Activated naive CD4-positive, alpha-beta T cell treated with anti-CD3 and anti-CD28 coated beads, Interleukin-2, amount 50 U/mL, for 24 hours (primary cell): ENCODE data around the gene MOV10L1.

Experiments
- H3K27ac Mint-ChIP-seq: one replicate; pipeline ENCODE4 v1.8.0; 2021; ENCODE audit warnings: mild to moderate bottlenecking, mixed read lengths
- H3K27me3 Mint-ChIP-seq: one replicate; pipeline ENCODE4 v1.8.0; 2021; ENCODE audit warnings: mixed read lengths
- H3K36me3 Mint-ChIP-seq: one replicate; pipeline ENCODE4 v1.8.0; 2021; ENCODE audit warnings: mixed read lengths
- H3K4me1 Mint-ChIP-seq: one replicate; pipeline ENCODE4 v1.8.0; 2021; ENCODE audit warnings: mixed read lengths
- H3K4me3 Mint-ChIP-seq: one replicate; pipeline ENCODE4 v1.8.0; 2021; ENCODE audit warnings: mild to moderate bottlenecking, mixed read lengths
- H3K9me3 Mint-ChIP-seq: one replicate; pipeline ENCODE4 v1.8.0; 2021; ENCODE audit warnings: mixed read lengths

Gene MOV10L1

DNA sequence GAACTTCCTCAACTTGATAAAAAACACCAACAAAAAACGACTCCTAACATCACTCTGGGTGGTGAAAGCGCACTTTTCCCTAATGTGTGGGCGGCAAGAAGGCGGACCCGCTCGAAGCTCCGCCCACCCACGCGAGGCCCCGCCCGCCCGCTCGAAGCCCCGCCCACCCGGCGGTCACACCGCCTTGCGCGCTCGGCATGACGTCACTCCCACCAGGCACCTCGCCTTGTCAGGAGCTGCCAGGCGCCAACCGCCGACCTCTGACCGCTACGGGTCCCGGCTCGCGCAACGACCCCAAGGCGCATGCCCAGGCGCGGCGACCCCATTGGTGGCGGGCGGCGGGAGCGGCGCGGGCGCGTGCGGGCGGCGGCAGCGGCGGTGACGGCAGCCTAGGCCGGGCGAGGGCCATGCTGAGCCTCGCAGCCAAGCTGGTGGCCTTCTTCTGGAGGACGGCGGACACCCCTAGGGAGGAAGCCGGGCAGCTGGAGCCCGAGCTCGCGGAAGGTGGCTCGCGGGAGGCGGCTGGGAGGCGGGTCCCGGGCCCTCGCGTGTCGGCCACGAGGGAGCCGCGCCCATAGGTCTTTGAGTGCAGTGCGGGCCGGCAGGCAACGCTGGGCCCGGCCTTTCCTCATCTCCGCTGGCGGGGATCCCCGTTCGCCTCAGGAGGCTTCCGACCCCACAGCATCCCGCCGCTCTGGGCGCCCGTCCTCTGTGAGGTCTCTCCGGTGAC is at the start of gene MOV10L1:
Gene MOV10L1, plus strand, starts transcription at position 325 of the 730 bp plus-strand sequence. Its CDS starts 83 bp downstream, at position 408.
- H3K9me3 Mint-ChIP-seq = no peaks in the 10 kb centered on the region
- no peaks in the 10 kb centered on the region for H3K36me3 Mint-ChIP-seq
- H3K4me3 Mint-ChIP-seq = no peak within 1 kb of the TSS
- H3K4me1 Mint-ChIP-seq = no peaks in the 10 kb centered on the region
- H3K27ac Mint-ChIP-seq = no peak within 1 kb of the TSS
- H3K27me3 Mint-ChIP-seq = peaks cover 11% of the 10 kb centered on the region

DNA sequence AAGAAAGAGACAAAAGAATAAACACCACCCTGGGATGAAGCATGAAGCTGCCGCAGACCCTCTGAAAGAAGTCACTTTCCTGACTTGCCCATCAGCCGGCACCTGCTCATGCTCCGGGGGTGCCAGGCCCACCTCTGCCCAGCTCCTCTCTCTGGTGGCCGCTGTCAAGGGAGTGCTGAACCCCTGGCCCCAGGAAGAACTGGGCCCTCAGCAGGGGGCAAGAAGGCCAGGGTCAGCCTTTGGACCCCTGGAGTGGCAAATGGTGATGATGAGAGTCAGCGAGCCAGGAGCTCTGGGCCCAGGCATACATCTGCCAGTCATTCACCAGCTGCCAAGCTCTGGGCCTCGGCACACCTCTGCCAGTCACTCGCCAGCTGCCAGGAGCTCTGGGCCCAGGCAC is 49.1 kb upstream of the MOV10L1 start:
- H3K4me1 Mint-ChIP-seq = peaks cover 11% of the 10 kb centered on the region
- no peak overlapping the region for H3K4me3 Mint-ChIP-seq
- H3K27ac Mint-ChIP-seq = no peak overlapping the region
- no peaks in the 10 kb centered on the region for H3K9me3 Mint-ChIP-seq
- peaks cover 3% of the 10 kb centered on the region for H3K27me3 Mint-ChIP-seq
- peaks cover 1% of the 10 kb centered on the region for H3K36me3 Mint-ChIP-seq

DNA sequence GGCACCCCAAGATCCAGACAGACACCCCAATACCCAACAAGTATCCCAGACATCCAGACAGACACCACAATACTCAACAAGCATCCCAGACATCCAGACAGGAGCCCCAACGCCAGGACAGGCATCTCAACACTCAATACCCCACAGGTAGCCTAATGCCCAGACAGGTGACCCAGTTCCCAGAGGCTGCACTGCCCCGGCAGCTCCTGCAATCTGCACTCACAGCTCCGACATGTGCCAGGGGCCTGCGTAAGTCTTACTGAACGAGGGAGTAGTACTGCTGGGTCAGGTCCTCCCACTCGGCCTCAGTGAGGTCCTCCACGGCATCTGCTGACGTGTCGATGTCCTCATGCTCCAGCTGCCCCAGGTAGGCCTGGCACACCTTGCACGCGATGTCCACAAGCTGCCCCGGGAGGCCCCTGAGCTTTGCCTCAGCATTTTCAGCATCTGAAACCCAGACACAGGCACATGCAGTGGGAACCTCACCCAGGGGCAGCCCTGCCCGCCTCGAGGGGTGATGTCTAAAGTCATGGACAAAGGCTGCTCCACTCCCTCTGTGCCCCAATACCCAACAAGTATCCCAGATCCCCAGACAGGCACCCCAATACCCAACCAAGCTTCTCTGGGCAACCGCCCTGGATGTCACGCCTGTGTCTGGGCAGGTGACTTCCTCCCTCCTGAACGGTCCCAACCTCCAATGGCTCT is 48.3 kb upstream of the MOV10L1 start:
- H3K9me3 Mint-ChIP-seq = no peaks in the 10 kb centered on the region
- H3K36me3 Mint-ChIP-seq = peaks cover 1% of the 10 kb centered on the region
- H3K27ac Mint-ChIP-seq = no peak overlapping the region
- H3K4me3 Mint-ChIP-seq = no peak overlapping the region
- H3K27me3 Mint-ChIP-seq = peaks cover 3% of the 10 kb centered on the region
- H3K4me1 Mint-ChIP-seq = peaks cover 11% of the 10 kb centered on the region

DNA sequence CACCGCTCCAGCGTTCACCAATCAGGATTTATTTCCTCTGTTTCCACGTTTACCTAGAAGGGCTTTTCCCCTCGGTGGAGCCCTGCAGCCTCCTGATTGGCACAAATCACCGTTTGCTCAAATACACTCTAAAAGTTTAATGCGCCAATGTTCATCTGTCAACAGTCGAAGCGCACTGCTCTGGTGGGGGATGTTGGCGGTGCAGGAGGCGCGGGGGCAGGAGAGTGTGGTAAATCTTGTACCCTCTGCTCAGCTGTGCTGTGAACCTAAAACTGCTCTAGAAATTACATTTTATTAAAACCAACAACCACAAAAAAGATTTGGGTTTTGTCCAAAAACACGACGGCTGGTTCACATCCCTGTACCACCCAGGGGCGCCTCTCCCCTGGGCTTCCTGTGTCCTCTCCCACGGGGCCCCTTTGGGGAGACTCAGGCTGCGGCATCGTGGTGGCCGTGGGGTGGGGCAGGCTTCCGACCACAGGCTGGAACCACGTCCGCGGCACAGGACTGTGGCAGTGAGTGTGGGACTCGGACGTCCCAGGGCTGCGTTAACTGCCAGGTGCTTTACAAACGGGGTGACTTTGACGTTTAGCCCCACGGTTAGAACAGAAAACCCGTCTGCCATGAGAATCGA is 45.2 kb upstream of the MOV10L1 start:
- H3K36me3 Mint-ChIP-seq = no peaks in the 10 kb centered on the region
- H3K27me3 Mint-ChIP-seq = peaks cover 3% of the 10 kb centered on the region
- H3K9me3 Mint-ChIP-seq = no peaks in the 10 kb centered on the region
- no peak overlapping the region for H3K4me3 Mint-ChIP-seq
- peaks cover 11% of the 10 kb centered on the region for H3K4me1 Mint-ChIP-seq
- no peak overlapping the region for H3K27ac Mint-ChIP-seq

DNA sequence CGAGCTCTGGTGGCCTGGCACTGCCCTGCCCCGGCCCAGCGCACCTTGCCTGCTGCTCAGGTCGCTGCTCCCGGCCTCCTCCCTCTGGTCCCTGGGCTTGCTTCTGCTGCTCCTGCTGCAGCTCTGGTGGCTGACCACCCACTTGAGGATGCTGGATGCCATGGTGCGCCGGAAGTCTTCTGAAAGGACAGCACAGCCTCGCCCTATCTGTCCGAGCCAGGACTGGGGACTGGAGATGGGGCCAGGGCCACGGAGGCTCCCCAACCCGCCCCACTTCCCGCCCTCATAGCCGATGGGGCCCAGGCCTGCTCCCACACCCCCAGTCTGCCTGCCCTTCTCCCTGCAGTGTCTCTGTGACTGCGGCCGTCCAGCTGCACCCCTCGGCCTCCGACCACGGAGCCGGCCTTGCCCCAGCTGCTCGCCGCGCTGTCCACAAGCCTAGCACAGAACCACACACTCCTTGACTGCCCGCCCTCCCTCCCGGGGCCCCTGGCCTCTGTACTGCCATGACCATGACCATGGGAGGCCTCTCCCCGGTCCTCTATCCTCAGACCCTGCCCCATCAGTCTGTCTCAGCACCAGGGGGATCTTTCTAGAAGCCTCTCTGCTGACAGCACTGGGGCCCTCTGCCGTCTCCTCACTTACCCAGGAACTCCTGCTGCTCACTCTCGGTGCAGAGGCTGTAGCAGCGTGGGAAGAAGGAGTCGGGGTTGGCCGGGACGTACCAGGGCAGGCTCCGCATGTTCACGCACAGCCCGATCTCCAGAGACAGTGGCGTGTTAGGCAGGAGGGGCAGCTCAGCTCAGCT is 44.4 kb upstream of the MOV10L1 start:
- H3K9me3 Mint-ChIP-seq = no peaks in the 10 kb centered on the region
- no peak overlapping the region for H3K4me3 Mint-ChIP-seq

DNA sequence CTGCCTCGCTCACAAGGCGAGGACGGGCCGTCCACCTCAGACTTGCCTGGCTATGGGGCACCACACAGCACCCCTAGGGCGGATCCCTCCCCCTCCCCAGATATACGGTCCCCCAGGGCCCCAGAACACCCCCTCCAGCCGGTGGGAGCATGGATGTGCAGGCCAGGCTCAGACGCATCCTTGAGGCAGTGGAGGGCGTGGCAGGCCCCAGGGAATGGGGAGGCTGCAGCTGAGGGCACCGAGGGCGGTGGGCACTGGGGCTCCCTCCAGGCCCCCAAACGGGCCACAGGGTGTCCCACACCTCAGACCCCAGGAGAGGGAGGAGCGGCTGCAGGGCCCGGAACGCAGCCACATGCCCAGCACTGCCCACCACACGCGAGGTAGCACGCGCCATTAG is 43.8 kb upstream of the MOV10L1 start:
- Mint-ChIP-seq H3K27me3 (peaks cover 3% of the 10 kb centered on the region), H3K4me1 (peaks cover 11% of the 10 kb centered on the region), H3K36me3 (no peaks in the 10 kb centered on the region), H3K4me3 (no peak overlapping the region), H3K9me3 (no peaks in the 10 kb centered on the region), H3K27ac (no peak overlapping the region)

More for the DNA sequence above, 44.4 kb upstream of the MOV10L1 start:
- no peak overlapping the region for H3K27ac Mint-ChIP-seq
- peaks cover 3% of the 10 kb centered on the region for H3K27me3 Mint-ChIP-seq
- H3K36me3 Mint-ChIP-seq = no peaks in the 10 kb centered on the region
- peaks cover 11% of the 10 kb centered on the region for H3K4me1 Mint-ChIP-seq

DNA sequence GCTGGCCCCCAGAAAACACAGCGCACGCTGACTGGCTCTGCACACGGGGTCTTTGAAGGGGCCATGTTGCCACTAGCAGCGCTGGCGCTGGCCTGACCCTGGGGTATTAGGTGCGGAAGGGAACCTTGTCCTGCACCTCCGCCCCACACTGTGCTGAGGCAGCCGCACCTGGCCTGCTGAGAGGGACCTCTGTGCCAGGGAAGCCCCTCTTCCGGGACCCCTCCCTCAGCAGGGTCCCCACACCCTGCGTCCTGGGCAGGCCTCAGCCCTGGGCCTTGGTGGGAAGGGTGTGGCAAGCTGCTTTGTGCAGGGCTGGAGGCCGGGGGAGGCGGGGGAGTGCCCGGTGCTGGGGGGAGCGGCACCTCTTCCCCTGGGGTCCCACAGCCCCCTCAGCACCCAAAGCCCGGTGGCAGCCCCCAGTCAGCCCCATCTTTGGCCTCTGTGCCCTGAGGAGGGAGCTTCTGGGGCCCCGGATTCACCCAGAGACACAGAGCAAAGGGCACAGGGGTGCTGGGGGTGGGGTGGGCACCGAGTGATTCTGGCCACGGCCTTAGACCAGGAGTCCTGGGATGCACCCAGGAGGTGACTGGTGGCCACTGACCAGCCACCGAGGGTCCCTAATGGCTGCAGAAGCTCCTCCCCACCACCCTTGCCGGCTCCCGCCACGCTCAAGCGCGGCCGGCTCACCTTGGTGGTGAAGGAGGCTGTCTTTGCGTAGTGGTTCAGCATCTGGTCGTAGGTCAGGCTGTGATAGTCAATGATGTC is 43.1 kb upstream of the MOV10L1 start:
- H3K4me3 Mint-ChIP-seq = no peak overlapping the region
- peaks cover 3% of the 10 kb centered on the region for H3K27me3 Mint-ChIP-seq
- no peaks in the 10 kb centered on the region for H3K36me3 Mint-ChIP-seq
- no peaks in the 10 kb centered on the region for H3K9me3 Mint-ChIP-seq
- no peak overlapping the region for H3K27ac Mint-ChIP-seq
- H3K4me1 Mint-ChIP-seq = peaks cover 11% of the 10 kb centered on the region

DNA sequence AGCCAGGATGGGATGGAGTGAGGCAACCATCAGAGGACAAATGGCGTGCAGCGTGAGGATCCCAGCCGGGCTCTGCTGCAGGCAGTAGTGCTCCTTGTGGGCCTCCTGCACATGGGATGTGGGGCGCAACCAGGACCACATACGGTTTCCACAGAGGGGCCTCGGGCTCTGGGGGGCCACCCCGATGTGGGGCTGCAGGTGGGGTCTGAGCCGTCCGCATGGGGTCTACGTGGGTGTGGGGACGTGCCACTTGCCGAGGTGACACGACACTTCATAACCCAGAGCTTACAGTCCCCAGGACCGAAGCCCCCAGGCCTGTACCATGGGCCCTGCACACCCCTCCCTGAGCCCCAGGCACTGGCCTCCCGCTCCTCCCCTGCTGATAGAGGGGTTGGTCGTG is 42.5 kb upstream of the MOV10L1 start:
- no peak overlapping the region for H3K4me3 Mint-ChIP-seq
- H3K4me1 Mint-ChIP-seq = peaks cover 11% of the 10 kb centered on the region
- H3K9me3 Mint-ChIP-seq = no peaks in the 10 kb centered on the region
- H3K27me3 Mint-ChIP-seq = peaks cover 3% of the 10 kb centered on the region
- H3K36me3 Mint-ChIP-seq = no peaks in the 10 kb centered on the region
- no peak overlapping the region for H3K27ac Mint-ChIP-seq

DNA sequence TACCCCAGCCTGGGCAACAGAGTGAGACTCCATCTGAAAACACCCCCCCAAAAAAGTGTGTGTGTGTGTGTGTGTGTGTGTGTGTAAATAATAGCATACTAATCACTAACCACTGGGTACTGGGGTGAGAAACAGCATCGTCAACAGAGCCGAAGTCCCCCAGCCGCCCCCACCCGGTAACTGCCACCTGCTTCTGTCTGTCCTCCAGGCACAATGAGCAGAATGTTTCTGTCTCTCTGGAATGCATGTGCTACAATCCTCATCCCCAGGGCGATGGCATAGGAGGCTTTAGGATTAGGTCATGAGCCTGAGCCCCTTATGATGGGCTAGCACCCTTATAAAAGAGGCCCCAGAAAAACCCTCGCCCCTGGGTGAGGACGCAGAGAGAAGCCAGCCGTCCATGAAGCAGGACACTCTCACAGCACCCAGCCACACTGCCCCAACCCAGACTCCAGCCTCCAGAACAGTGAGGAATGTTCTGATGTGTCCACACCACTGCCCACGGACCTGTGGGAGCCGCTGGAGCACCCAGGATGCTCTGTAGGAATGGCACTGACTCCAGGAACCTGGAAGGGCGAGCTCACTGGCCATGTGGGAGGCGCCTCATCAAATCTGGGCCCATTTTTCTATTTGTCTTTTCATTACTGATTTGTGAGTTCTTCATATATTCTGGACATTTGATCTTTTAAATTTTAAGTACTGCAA is 41.6 kb upstream of the MOV10L1 start:
- Mint-ChIP-seq H3K36me3 (no peaks in the 10 kb centered on the region), H3K27me3 (peaks cover 4% of the 10 kb centered on the region), H3K27ac (no peak overlapping the region), H3K4me3 (no peak overlapping the region), H3K9me3 (no peaks in the 10 kb centered on the region), H3K4me1 (peaks cover 11% of the 10 kb centered on the region)

DNA sequence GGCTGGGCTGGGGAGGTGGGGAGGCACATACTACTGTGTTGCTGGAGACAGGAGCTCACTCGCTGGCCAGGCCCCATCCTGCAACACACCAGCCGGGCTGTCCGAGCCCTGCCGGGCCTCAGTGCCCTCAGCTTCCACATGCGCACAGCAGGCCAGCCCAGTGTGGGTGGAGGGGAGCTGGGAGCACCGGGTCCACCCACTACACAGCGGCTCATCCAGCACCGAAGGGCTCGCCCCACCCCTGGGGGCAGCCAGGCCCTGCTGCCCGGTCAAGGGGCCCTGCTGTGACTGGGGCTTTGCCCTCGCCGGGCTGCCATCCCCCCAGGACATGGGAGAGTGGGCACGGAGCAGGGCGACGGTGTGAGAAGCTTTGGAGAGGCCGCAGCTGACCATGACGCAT is 41.0 kb upstream of the MOV10L1 start:
- Mint-ChIP-seq H3K36me3 (no peaks in the 10 kb centered on the region), H3K4me1 (peaks cover 6% of the 10 kb centered on the region), H3K4me3 (no peak overlapping the region), H3K9me3 (no peaks in the 10 kb centered on the region), H3K27ac (no peak overlapping the region), H3K27me3 (peaks cover 2% of the 10 kb centered on the region)

DNA sequence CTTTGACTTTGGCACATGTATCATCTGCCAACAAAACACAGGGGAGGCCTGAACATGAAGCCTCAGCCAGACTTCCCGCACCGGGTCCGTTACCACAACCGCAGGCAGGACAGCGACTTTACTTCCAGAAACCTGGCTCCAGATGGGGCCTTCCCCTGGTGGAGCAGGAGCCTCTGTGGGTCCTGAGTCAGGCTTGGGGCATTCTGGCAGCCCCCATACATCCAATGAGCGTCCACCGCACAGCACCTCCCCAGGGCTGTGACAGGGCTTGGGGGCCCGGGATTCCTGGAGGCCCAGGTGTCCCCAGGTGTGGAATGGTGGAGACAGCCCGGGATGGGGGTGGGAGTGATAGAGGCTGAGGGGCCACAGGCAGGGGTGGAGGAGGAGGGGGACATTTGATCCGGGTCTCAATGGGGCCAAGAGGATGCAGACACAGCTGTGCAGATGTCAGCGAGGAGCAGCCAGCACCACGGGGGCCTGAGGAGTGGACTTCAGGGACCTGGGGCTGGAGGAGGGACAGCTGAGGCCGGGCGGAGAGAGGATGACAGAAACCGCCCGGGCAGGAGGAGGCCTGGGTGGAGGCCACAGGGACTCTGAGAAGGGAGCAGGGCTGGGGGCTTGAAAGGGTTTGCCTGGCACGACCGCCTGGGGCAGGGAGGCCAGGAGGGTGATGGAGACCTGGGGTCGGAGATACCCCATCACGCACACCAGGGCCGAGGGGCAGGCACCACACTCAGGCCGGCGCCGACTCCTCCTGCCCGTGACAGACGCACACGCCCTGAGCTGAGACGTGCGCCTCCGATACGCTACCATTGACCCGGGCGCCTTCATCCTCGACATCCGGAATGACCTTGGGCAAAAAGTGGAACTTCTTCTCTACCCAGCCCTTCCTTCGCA is 40.3 kb upstream of the MOV10L1 start:
- no peak overlapping the region for H3K4me3 Mint-ChIP-seq
- peaks cover 2% of the 10 kb centered on the region for H3K27me3 Mint-ChIP-seq
- peaks cover 4% of the 10 kb centered on the region for H3K4me1 Mint-ChIP-seq
- no peak overlapping the region for H3K27ac Mint-ChIP-seq
- no peaks in the 10 kb centered on the region for H3K9me3 Mint-ChIP-seq
- no peaks in the 10 kb centered on the region for H3K36me3 Mint-ChIP-seq

DNA sequence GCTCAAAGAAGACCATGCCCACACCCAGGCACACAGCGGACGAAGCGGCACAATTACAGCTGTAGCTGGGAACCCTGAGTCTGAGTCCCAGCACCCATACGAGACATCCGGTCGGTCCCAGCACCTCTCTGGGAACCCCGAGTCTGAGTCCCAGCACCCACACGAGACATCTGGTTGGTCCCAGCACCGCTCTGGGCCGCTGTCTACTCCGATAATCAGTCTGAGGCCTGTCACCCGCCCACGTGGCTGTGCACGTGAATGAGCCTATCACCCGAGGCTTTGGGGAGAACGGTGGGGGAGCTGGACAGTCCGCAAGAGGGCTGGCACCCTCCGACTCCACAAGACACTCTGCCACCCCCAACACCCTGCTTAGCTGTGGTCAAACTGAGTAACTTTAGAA is 37.9 kb upstream of the MOV10L1 start:
- Mint-ChIP-seq H3K9me3 (no peaks in the 10 kb centered on the region), H3K27ac (no peak overlapping the region), H3K27me3 (peaks cover 4% of the 10 kb centered on the region), H3K36me3 (no peaks in the 10 kb centered on the region), H3K4me3 (no peak overlapping the region), H3K4me1 (no peaks in the 10 kb centered on the region)

DNA sequence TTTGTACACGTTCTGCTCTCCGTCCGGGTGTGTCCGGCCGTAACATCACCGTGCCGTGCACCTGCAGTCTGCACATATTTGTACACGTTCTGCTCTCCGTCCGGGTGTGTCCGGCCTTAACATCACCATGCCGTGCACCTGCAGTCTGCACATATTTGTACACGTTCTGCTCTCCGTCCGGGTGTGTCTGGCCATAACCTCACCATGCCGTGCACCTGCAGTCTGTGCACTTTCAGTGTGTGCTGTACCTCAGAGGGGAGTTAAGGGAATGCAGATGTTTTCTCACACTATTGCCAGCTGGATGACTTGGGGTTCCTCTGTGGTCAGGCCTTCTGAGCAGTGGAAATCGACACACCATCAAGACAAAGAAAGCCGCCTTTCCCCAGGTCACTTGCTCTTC is 35.9 kb upstream of the MOV10L1 start:
- Mint-ChIP-seq H3K27ac (no peak overlapping the region), H3K27me3 (peaks cover 4% of the 10 kb centered on the region), H3K4me1 (no peaks in the 10 kb centered on the region), H3K9me3 (no peaks in the 10 kb centered on the region), H3K4me3 (no peak overlapping the region), H3K36me3 (no peaks in the 10 kb centered on the region)
